HepG2 (cell line): Measurements from ENCODE around the gene AFAP1. TPM values are rescaled to one million over a fixed set of nuclear protein-coding genes. Genes with fewer than 3 reads are reported as not detected.

Experiments used
- ATAC-seq: fragments of 200-7000 bp; cut with Tn5 transposase; 3 replicates; pipeline ENCODE4 v1.9.1; 2020; ENCODE audit warnings: mild to moderate bottlenecking, moderate library complexity
- BruUV-seq: library from RNA; stranded (reverse); fragments of 400-500 nt; replicated peaks from 2 replicates; lab custom pipeline; 2021; lab: Mats Ljungman, UMichigan
- CTCF ChIA-PET: fragments of 300-600 bp; formaldehyde crosslinking; extraction: SDS; loops from one replicate; lab custom pipeline; 2021; ENCODE audit warnings: low total read pairs, inconsistent platforms, low intra/inter-chr PET ratio; lab: Yijun Ruan, JAX
- POLR2A ChIA-PET: fragments of 350-600 bp; sonication (Branson Sonifier 250); formaldehyde crosslinking; loops from one replicate; lab custom pipeline; 2020; ENCODE audit warnings: antibody characterized with exemption, inconsistent platforms; lab: Yijun Ruan, JAX
- DNase-seq: peaks from one replicate; pipeline ENCODE4 v3.0.0-alpha.2; 2015; ENCODE audit warnings: low spot score
- FAIRE-seq: peaks from 3 replicates; lab custom pipeline; 2011; peaks lifted over from hg19 to GRCh38; lab: Jason Lieb, UNC
- H2AFZ ChIP-seq: one replicate; pipeline ENCODE4 v1.6.1; 2011; ENCODE audit warnings: low read length, inconsistent platforms
- H3K27ac ChIP-seq: fragments of 300-600 bp; 3 replicates; pipeline ENCODE4 v1.8.0; 2011; ENCODE audit warnings: mixed run types, mild to moderate bottlenecking, mixed read lengths, low read length, inconsistent platforms; ENCODE audit not compliant: insufficient read depth; ENCODE audit errors: extremely low read length
- H3K27me3 ChIP-seq, 2 experiments: fragments of 200-600 bp in 1 of 2; 2 replicates in 1 of 2; 3 replicates in 1 of 2; pipeline versions ENCODE4 v1.6.0 to v1.8.0; 2011; ENCODE audit warnings: low read length in 2 of 2, mild to moderate bottlenecking in 2 of 2, moderate library complexity in 2 of 2, inconsistent platforms in 1 of 2; ENCODE audit not compliant: insufficient read depth in 2 of 2, control insufficient read depth in 1 of 2
- H3K36me3 ChIP-seq, 2 experiments: fragments of 200-600 bp in 1 of 2; replicated peaks in 1 of 2; 2 replicates in 1 of 2; 3 replicates in 1 of 2; pipeline versions ENCODE4 v1.5.1 to v1.8.0; 2011; ENCODE audit warnings: low read length in 2 of 2, inconsistent platforms in 1 of 2; ENCODE audit not compliant: insufficient read depth in 2 of 2, control insufficient read depth in 1 of 2
- H3K4me1 ChIP-seq: 2 replicates; pipeline ENCODE4 v1.5.1; 2012; ENCODE audit warnings: low read length, inconsistent platforms; ENCODE audit not compliant: insufficient read depth
- H3K4me2 ChIP-seq: 2 replicates; pipeline ENCODE4 v1.6.0; 2011; ENCODE audit warnings: low read depth, low read length, inconsistent platforms
- H3K4me3 ChIP-seq, 3 experiments: fragments of 200-600 bp in 1 of 3; sonication (generic), shearing (Covaris generic) in 1 of 3; replicated peaks in 1 of 3; 2 replicates each; pipeline ENCODE4 v1.5.1; 2011 to 2016; ENCODE audit warnings: low read length in 3 of 3, inconsistent platforms in 2 of 3, low read depth in 2 of 3, mild to moderate bottlenecking in 2 of 3, control low read depth in 1 of 3, mixed read lengths in 1 of 3; ENCODE audit not compliant: insufficient read depth in 1 of 3
- H3K79me2 ChIP-seq: one replicate; pipeline ENCODE4 v1.6.1; 2011; ENCODE audit warnings: low read length, inconsistent platforms; ENCODE audit not compliant: insufficient read depth
- H3K9ac ChIP-seq: 2 replicates; pipeline ENCODE4 v1.6.0; 2011; ENCODE audit warnings: mild to moderate bottlenecking, low read depth, low read length, inconsistent platforms; ENCODE audit not compliant: insufficient read depth
- H3K9me3 ChIP-seq: 2 replicates; pipeline ENCODE4 v1.5.1; 2012; ENCODE audit warnings: mild to moderate bottlenecking, low read length
- H4K20me1 ChIP-seq: 2 replicates; pipeline ENCODE4 v1.6.0; 2011; ENCODE audit warnings: inconsistent platforms, mild to moderate bottlenecking, low read length, moderate library complexity; ENCODE audit not compliant: insufficient read depth
- ASH2L ChIP-seq: fragments of 300-600, 200-600 bp; sonication (generic); IDR thresholded peaks from 2 replicates; pipeline ENCODE4 v1.7.0; 2017; ENCODE audit warnings: low read depth, mild to moderate bottlenecking, moderate library complexity, mixed read lengths, low read length; ENCODE audit not compliant: insufficient read length
- ETV5 ChIP-seq: IDR thresholded peaks from 2 replicates; pipeline ENCODE4 v1.6.1; 2018; ENCODE audit warnings: missing biosample characterization, missing genetic modification reagents, inconsistent platforms, borderline replicate concordance
- HNRNPK ChIP-seq: fragments of 200-400 bp; formaldehyde crosslinking; IDR thresholded peaks from 2 replicates; pipeline ENCODE4 v1.6.1; 2018; ENCODE audit warnings: low read length, low read depth, moderate library complexity, mild to moderate bottlenecking; ENCODE audit not compliant: poor library complexity, severe bottlenecking
- IRX3 ChIP-seq: sonication (generic); formaldehyde crosslinking; IDR thresholded peaks from 2 replicates; pipeline ENCODE4 v1.8.1; 2023; ENCODE audit warnings: mild to moderate bottlenecking, low read depth, missing genetic modification reagents, borderline replicate concordance
- JUN ChIP-seq: sonication (generic); formaldehyde crosslinking; IDR thresholded peaks from 2 replicates; pipeline ENCODE4 v1.4.0; 2020; ENCODE audit warnings: mild to moderate bottlenecking, missing genetic modification reagents
- SMARCC2 ChIP-seq: fragments of 450-650 bp; IDR thresholded peaks from 2 replicates; pipeline ENCODE4 v1.6.1; 2017; ENCODE audit warnings: antibody characterized with exemption, mild to moderate bottlenecking
- ZNF138 ChIP-seq: sonication (generic); formaldehyde crosslinking; IDR thresholded peaks from 2 replicates; pipeline ENCODE4 v1.5.0; 2020; ENCODE audit warnings: mild to moderate bottlenecking, low read depth, missing genetic modification reagents
- ZNF281 ChIP-seq: sonication (generic); formaldehyde crosslinking; IDR thresholded peaks from 2 replicates; pipeline ENCODE4 v1.4.0; 2020; ENCODE audit warnings: missing genetic modification reagents, borderline replicate concordance
- ZNF329 ChIP-seq: sonication (generic); formaldehyde crosslinking; IDR thresholded peaks from 2 replicates; pipeline ENCODE4 v1.9.0; 2021; ENCODE audit warnings: low read depth, mild to moderate bottlenecking, missing genetic modification reagents
- ZNF577 ChIP-seq: sonication (generic); formaldehyde crosslinking; IDR thresholded peaks from 2 replicates; pipeline ENCODE4 v1.4.0; 2020; ENCODE audit warnings: mild to moderate bottlenecking, low read depth, missing genetic modification reagents, borderline replicate concordance
- ZNF713 ChIP-seq: sonication (generic); formaldehyde crosslinking; IDR thresholded peaks from 2 replicates; pipeline ENCODE4 v1.4.0; 2020; ENCODE audit warnings: mild to moderate bottlenecking, missing genetic modification reagents
- WGBS: methylation state at CpG from one replicate; pipeline ENCODE4 v1.1.6; 2017; ENCODE audit warnings: low lambda C conversion rate; 5-methylcytosine and 5-hydroxymethylcytosine counted together
- in situ Hi-C: cut with HindIII; loops from 2 replicates; pipeline ENCODE4 v1.10.0; 2017; ENCODE audit warnings: low pct_unique_long_range_greater_than_20kb; ENCODE audit not compliant: extremely low pct_ligation_motif_present
- intact Hi-C: fragments of 100-400 bp; cut with micrococcal nuclease; formaldehyde crosslinking; loops from one replicate; pipeline ENCODE4 v1.10.0; 2022; ENCODE audit not compliant: unreplicated experiment
- polyA plus RNA-seq, 8 experiments: library from polyadenylated mRNA; depleted of rRNA in 3 of 8; stranded (reverse) in 7 of 8; unstranded in 1 of 8; fragments of >200 nt; fragmentation: Illumina TruSeq in 4 of 8; extraction: Trizol in 4 of 8; gene quantifications; 2 replicates each; pipeline versions ENCODE4 v1.2.1 to v1.2.3, GENCODE V29; 2011 to 2016; ENCODE audit warnings: low read depth in 4 of 8, missing spikeins in 1 of 8, mixed read lengths in 1 of 8; ENCODE audit not compliant: insufficient read depth in 1 of 8
- total RNA-seq, 5 experiments: library from RNA; depleted of rRNA; stranded (reverse); fragments of >200 nt; fragmentation: Illumina TruSeq; extraction: Trizol; gene quantifications; 2 replicates each; pipeline ENCODE4 v1.2.3, GENCODE V29; 2016; ENCODE audit warnings: low read depth in 1 of 5
- TF ChIP-seq, protein P1 (sequence below): sonication (generic); formaldehyde crosslinking; IDR thresholded peaks from 2 replicates; pipeline ENCODE4 v1.9.0; 2021; ENCODE audit warnings: missing genetic modification reagents, mild to moderate bottlenecking, borderline replicate concordance

AFAP1 gene
- total and polyA plus RNA-seq, 2 of the 13 experiments (the other 11 are each of a cell fraction or from before 2014, with no cell fraction given): 2.5 TPM

DNA sequence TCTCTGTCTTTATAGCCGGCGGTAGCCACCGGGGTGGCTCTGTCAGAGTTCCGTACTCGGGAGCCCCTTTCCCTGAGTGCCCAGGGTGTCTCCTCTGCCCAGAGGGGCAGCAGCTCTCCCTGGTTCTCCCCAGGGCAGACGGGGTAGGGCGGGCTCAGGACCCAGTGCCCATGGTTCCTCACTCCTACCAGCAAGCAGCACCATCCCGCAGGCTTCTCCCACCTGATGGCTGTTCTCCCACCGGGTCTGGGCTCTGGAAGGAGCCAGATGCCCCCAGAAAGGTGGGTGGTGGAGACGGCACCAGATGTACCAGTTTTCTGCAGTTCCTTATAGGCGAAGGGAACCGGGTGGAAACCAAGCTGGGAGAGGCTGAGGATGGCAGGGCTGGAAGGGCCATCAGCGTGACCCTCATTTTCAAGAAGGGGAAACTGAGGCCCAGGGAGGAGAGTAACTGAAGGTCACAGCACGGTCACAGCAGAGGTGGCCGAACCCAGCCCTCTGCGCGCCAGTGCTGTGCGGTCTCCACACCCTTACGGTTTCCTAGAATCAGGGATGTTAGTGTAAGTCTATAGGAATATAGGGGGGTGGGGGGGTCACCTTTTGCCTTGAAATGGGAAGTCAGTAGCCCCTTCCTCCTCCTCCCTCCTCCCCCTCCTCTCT, 198.7 kb downstream of the AFAP1 start:
- no peak overlapping the region for H3K9ac ChIP-seq
- no peaks in the 10 kb centered on the region for H3K36me3 ChIP-seq
- H3K79me2 ChIP-seq: no peaks in the 10 kb centered on the region
- CTCF ChIA-PET: no interaction called here
- H3K27me3 ChIP-seq: no peaks in the 10 kb centered on the region
- H3K27ac ChIP-seq: no peak overlapping the region
- peaks cover 13% of the 10 kb centered on the region for H3K4me1 ChIP-seq
- H2AFZ ChIP-seq: no peak overlapping the region
- no peak for DNase-seq
- TF ChIP-seq ZNF329 (CRISPR knock-in tag) (no peak), ZNF138 (CRISPR knock-in tag) (no peak), ETV5 (CRISPR knock-in tag) (no peak), SMARCC2 (no peak), JUN (CRISPR knock-in tag) (no peak), ASH2L (no peak), ZNF577 (CRISPR knock-in tag) (no peak), IRX3 (CRISPR knock-in tag) (no peak), ZNF281 (CRISPR knock-in tag) (no peak), ZNF713 (no peak), HNRNPK (no peak)
- TF ChIP-seq, protein P1, sequence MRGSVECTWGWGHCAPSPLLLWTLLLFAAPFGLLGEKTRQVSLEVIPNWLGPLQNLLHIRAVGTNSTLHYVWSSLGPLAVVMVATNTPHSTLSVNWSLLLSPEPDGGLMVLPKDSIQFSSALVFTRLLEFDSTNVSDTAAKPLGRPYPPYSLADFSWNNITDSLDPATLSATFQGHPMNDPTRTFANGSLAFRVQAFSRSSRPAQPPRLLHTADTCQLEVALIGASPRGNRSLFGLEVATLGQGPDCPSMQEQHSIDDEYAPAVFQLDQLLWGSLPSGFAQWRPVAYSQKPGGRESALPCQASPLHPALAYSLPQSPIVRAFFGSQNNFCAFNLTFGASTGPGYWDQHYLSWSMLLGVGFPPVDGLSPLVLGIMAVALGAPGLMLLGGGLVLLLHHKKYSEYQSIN (CRISPR knock-in tag): no peak
- POLR2A ChIA-PET: no interaction called here
- no peak overlapping the region for H3K4me2 ChIP-seq
- no peak for ATAC-seq
- 82% methylated on average over 15 of the region's 19 CpGs for WGBS
- no peak for FAIRE-seq
- H3K4me3 ChIP-seq: no peak overlapping the region
- in situ Hi-C loops: no loop called here
- intact Hi-C loops: no loop called here
- H3K9me3 ChIP-seq: no peaks in the 10 kb centered on the region
- no peaks in the 10 kb centered on the region for H4K20me1 ChIP-seq
- BruUV-seq: no TSS peak
